HG03039 (cell line): ENCODE results near the gene SPP2.

ENCODE experiments used
- ATAC-seq: cut with Tn5 transposase; IDR thresholded peaks from one replicate; pipeline ENCODE4 v1.9.1; 2021; ENCODE audit warnings: mild to moderate bottlenecking, moderate library complexity; ENCODE audit not compliant: unreplicated experiment

The SPP2 gene

DNA sequence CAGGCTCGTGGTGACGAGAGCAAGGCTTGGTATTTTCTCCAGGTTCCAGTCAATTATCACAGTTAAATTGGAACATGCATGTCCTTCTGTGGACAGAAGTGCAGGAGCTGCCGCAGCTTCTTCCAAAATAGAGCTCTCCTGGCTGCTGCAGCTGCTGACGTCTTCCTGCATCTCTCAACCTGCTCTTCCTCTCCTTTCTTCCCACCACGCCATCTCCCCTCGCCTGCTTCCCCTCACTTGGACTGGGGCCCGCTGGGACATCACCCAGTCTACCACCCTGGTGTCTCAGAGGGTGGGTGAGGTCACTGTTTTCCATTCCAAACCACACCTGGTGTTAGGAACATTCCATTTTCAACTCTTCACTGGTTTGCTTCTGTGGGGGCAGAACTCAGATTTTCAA is 41.4 kb downstream of the SPP2 start:
- ATAC-seq = no peak

GRCh38 chr2:234092344-234092743 is 41.8 kb downstream of the SPP2 start:
- no peak for ATAC-seq

GRCh38 chr2:234095301-234095700 is 44.8 kb downstream of the SPP2 start:
- no peak for ATAC-seq

- no peak for ATAC-seq
Observed at GRCh38 chr2:234096164-234096563, 45.7 kb downstream of the SPP2 start.

DNA sequence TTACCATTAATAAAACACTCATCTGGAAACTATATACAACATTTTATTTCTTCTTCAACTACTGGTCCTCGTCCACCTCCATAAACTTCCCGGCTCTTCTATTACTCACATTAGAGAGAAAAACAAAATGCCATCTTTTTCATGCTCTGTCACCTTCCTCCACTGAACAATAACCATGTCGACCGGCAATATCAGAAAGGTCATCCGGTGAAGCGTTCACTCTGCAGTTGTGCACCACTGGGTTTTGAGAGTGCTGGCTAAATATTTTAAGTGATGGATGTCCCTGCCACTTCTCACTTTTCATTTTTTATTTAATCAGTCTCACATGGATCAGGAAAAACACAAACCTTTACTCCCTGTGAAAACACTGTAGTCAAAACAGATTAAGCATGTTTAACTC is 48.2 kb downstream of the SPP2 start:
- no peak for ATAC-seq

GRCh38 chr2:234099266-234099665 is 48.8 kb downstream of the SPP2 start:
- no peak for ATAC-seq

DNA sequence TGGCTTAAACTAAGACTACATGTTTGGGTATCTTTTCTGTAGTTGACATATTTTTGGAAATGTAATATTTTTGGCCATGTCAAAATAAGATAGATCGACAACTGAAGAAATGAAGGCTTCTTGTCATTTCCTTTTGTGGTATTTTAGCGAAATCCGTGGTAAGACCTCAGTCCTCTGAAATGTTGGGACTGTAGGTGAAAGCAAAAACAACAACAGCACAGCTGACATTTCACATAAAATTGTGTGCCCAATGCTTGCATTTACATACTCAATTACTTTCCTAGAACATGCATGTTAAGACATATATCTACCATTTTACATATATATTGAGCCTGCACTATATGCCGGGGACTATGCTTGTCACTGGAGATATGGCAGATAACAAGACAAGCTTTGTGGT is 50.2 kb downstream of the SPP2 start:
- no peak for ATAC-seq

GRCh38 chr2:234102112-234102511 is 51.6 kb downstream of the SPP2 start:
- no peak for ATAC-seq

- no peak for ATAC-seq
Observed at GRCh38 chr2:234107861-234108260, 57.4 kb downstream of the SPP2 start.

GRCh38 chr2:234109321-234109720 is 58.8 kb downstream of the SPP2 start:
- no peak for ATAC-seq

GRCh38 chr2:234110219-234110618 is 59.7 kb downstream of the SPP2 start:
- ATAC-seq = no peak

GRCh38 chr2:234111523-234111922 is 61.0 kb downstream of the SPP2 start:
- no peak for ATAC-seq

- ATAC-seq = no peak
Observed at GRCh38 chr2:234116010-234116409, 65.5 kb downstream of the SPP2 start.

DNA sequence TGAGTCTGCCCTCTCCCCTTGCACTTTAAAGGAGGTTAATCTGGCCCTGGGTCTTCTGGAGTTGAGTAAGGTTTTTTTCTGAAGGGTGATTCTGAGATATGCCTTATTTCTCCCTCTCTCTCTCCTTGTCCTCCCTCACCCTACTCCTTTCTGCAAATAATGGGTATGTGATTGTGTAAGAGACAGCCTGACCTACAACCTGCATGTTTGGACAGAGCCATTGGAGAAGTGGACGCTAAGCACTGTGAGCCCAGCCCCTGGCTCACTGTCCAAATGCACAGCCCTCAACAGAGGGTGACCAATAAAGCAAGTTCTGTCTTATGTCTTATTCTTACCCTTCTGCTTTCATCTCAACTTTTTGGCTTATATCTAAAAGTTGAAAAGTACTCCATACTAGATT is 71.5 kb downstream of the SPP2 start:
- ATAC-seq = no peak

DNA sequence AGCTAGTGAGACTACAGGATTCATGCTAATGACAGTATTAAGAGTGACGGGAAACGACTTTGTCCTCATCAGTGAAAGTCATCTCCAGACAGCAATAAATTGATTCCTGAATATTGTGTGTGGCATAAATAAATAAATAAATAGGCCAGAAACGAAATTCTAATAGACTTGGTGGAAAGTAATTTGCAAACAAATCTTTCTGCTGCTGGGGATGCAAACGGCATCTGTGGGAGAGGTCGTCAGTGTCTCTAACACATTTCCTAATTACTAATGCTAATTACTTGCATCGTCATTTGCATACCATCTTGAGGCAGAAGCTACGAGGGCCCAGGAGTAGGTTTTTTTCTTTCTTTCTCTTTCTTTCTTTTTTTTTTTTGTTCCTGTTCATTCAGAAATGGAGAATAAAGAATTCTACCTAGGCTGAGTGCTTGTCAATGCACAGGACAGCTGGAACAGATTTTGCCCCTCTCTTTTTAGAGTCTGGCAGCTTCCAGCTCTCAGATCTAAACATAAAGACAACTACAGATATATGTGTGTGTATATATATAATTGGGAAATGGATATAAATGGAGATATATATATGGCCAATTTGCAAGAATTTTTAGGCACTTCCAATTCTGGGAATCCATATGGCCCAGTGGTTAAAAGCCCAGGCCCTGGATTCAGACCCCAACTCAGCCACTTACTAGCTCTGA is 75.1 kb downstream of the SPP2 start:
- no peak for ATAC-seq

DNA sequence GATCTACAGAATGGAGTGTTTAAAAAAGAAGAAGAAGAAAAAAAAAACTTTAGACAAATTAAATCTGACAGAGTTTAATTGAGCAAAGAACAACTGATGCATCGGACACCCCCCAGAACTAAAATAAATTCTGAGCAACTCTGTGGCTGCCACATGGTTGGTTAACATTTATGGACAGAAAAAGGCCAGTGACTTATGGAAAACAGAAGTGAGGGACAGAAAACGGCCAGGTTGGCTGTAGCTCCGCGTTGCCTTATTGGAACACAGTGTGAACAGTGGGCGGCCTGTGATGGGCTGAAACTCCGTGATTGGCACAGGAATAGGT is 75.6 kb downstream of the SPP2 start:
- ATAC-seq = no peak
